Glomerular visceral epithelial cell (primary cell): ENCODE data around the gene MAN2C1.
A peak's percentile ranks its signal among the peaks of the same experiment; 100 is the strongest.

Experiments
- DNase-seq: peaks from one replicate; pipeline ENCODE4 v3.0.0-alpha.2; 2016; ENCODE audit errors: extremely low spot score

The MAN2C1 gene

GRCh38 chr15:75309711-75310110 is 58.7 kb downstream of the MAN2C1 start:
- no peak for DNase-seq

GRCh38 chr15:75307778-75308390 is 60.5 kb downstream of the MAN2C1 start:
- DNase-seq, result peak; percentile 26

GRCh38 chr15:75306188-75306587 is 62.2 kb downstream of the MAN2C1 start:
- no peak for DNase-seq
